Brain microvascular endothelial cell (primary cell): Measurements from ENCODE around the gene GLT8D2.

Experiments used
- DNase-seq: peaks from one replicate; pipeline ENCODE4 v3.0.0-alpha.2; 2020
- H3K27ac ChIP-seq: fragments of 250-450 bp; sonication (Bioruptor Pico); 2 replicates; pipeline ENCODE4 v1.5.1; 2020; ENCODE audit warnings: mild to moderate bottlenecking, moderate library complexity
- H3K27me3 ChIP-seq: fragments of 250-450 bp; sonication (Bioruptor Pico); replicated peaks from 2 replicates; pipeline ENCODE4 v1.5.1; 2020; ENCODE audit warnings: mild to moderate bottlenecking
- H3K36me3 ChIP-seq: fragments of 250-450 bp; sonication (Bioruptor Pico); replicated peaks from 2 replicates; pipeline ENCODE4 v1.5.1; 2020; ENCODE audit warnings: mild to moderate bottlenecking
- H3K4me3 ChIP-seq: 2 replicates; pipeline ENCODE4 v1.5.1; 2011; ENCODE audit warnings: low read depth, mild to moderate bottlenecking, control low read depth, low read length, moderate library complexity
- CTCF ChIP-seq: IDR thresholded peaks from 2 replicates; pipeline ENCODE4 v1.5.1; 2011; ENCODE audit warnings: low read depth, mild to moderate bottlenecking, moderate library complexity, low read length, control low read depth, inconsistent platforms; ENCODE audit errors: missing control alignments
- in situ Hi-C: cut with HindIII; loops from 2 replicates; pipeline ENCODE4 v1.10.0; 2017; ENCODE audit warnings: low sequenced_read_pairs, low pct_ligation_motif_present

The GLT8D2 gene

GRCh38 chr12:103964805-103965204 lies 85.2 kb downstream of the GLT8D2 start:
- TF ChIP-seq CTCF = no peak
- Histone ChIP-seq H3K4me3 (peak overlapping the region; percentile 95), H3K27ac (peak overlapping the region; percentile 93), H3K27me3 (no peaks in the 10 kb centered on the region), H3K36me3 (no peaks in the 10 kb centered on the region)
- no peak for DNase-seq
- in situ Hi-C loops = no loop called here

- in situ Hi-C loops = no loop called here
Observed at GRCh38 chr12:103962493-103962892, 87.5 kb downstream of the GLT8D2 start.

GRCh38 chr12:103960616-103961227 lies 89.3 kb downstream of the GLT8D2 start:
- no peak for TF ChIP-seq CTCF
- no peak overlapping the region for H3K4me3 ChIP-seq
- in situ Hi-C loops = no loop called here
- no peaks in the 10 kb centered on the region for H3K36me3 ChIP-seq
- no peak for DNase-seq
- H3K27ac ChIP-seq = no peak overlapping the region
- H3K27me3 ChIP-seq = no peaks in the 10 kb centered on the region

More at GRCh38 chr12:103962493-103962892, 87.5 kb downstream of the GLT8D2 start:
- Histone ChIP-seq H3K36me3 (no peaks in the 10 kb centered on the region), H3K27me3 (no peaks in the 10 kb centered on the region), H3K27ac (no peak overlapping the region), H3K4me3 (no peak overlapping the region)
- no peak for DNase-seq
- no peak for TF ChIP-seq CTCF

GRCh38 chr12:103958621-103959020 lies 91.4 kb downstream of the GLT8D2 start:
- DNase-seq = no peak
- no peak overlapping the region for H3K27ac ChIP-seq
- H3K36me3 ChIP-seq = peaks cover 2% of the 10 kb centered on the region
- no peaks in the 10 kb centered on the region for H3K27me3 ChIP-seq
- TF ChIP-seq CTCF = no peak
- in situ Hi-C loops = no loop called here
- no peak overlapping the region for H3K4me3 ChIP-seq

- in situ Hi-C loops = no loop called here
- H3K27ac ChIP-seq = peak overlapping the region; percentile 89
- H3K36me3 ChIP-seq = peaks cover 7% of the 10 kb centered on the region
- no peak for DNase-seq
- H3K4me3 ChIP-seq = peak overlapping the region; percentile 92
- TF ChIP-seq CTCF = no peak
- H3K27me3 ChIP-seq = no peaks in the 10 kb centered on the region
Observed at GRCh38 chr12:103957865-103958388, 92.1 kb downstream of the GLT8D2 start.

- Histone ChIP-seq H3K27ac (peak overlapping the region; percentile 89), H3K4me3 (peak overlapping the region; percentile 92), H3K36me3 (peaks cover 20% of the 10 kb centered on the region), H3K27me3 (no peaks in the 10 kb centered on the region)
- in situ Hi-C loops = no loop called here
- no peak for TF ChIP-seq CTCF
- DNase-seq = no peak
Observed at GRCh38 chr12:103956509-103957027, 93.4 kb downstream of the GLT8D2 start.
